Kidney (tissue), 14 donors: ENCODE measurements around the gene STX19. TPM values are rescaled to one million over a fixed set of nuclear protein-coding genes. Genes with fewer than 3 reads are reported as not detected.

Source experiments
- DNase-seq, 5 donors: peaks; one replicate each; pipeline ENCODE4 v3.0.0-alpha.2; 2013 to 2020
- FAIRE-seq: peaks from 2 replicates; lab custom pipeline; 2012; peaks lifted over from hg19 to GRCh38; lab: Jason Lieb, UNC
- H3K27ac ChIP-seq, 2 donors: one replicate each; pipeline ENCODE4 v1.7.0; 2013; ENCODE audit warnings: low read depth in 2 of 2, low read length in 2 of 2, inconsistent platforms in 1 of 2
- H3K27me3 ChIP-seq: one replicate; pipeline ENCODE4 v1.7.1; 2013; ENCODE audit warnings: low read length, inconsistent platforms; ENCODE audit not compliant: control insufficient read depth, insufficient read depth
- H3K36me3 ChIP-seq, 3 donors: one replicate each; pipeline versions ENCODE4 v1.7.0 to v1.7.1; 2013; ENCODE audit warnings: low read length in 3 of 3, control low read depth in 1 of 3, inconsistent platforms in 1 of 3; ENCODE audit not compliant: insufficient read depth in 3 of 3, control insufficient read depth in 2 of 3
- H3K4me1 ChIP-seq, 3 donors: one replicate each; pipeline versions ENCODE4 v1.7.0 to v1.7.1; 2013; ENCODE audit warnings: low read length in 3 of 3, inconsistent platforms in 1 of 3, low read depth in 1 of 3; ENCODE audit not compliant: control insufficient read depth in 2 of 3, insufficient read depth in 2 of 3
- H3K4me3 ChIP-seq, 3 donors: one replicate each; pipeline versions ENCODE4 v1.7.0 to v1.8.1; 2013; ENCODE audit warnings: low read length in 3 of 3, control low read depth in 1 of 3, inconsistent platforms in 1 of 3
- H3K9ac ChIP-seq, 3 donors: one replicate each; pipeline versions ENCODE4 v1.7.0 to v1.7.1; 2013; ENCODE audit warnings: low read length in 3 of 3, control low read depth in 1 of 3, inconsistent platforms in 1 of 3
- H3K9me3 ChIP-seq, 3 donors: one replicate each; pipeline versions ENCODE4 v1.7.0 to v1.7.1; 2013; ENCODE audit warnings: low read length in 3 of 3, control low read depth in 1 of 3, inconsistent platforms in 1 of 3; ENCODE audit not compliant: control insufficient read depth in 2 of 3, insufficient read depth in 1 of 3
- intact Hi-C: fragments of 100-400 bp; cut with DNase I; formaldehyde crosslinking; loops from one replicate; pipeline ENCODE4 v1.11.1; 2022
- polyA plus RNA-seq: library from polyadenylated mRNA; stranded (reverse); fragments of 350-450 nt; fragmentation: Illumina TruSeq; extraction: RNeasy Lipid Tissue Mini Kit (QIAGEN cat#74804); gene quantifications from one replicate; pipeline ENCODE4 v1.2.3, GENCODE V29; 2014; ENCODE audit warnings: low read depth, low replicate concordance; ENCODE audit not compliant: insufficient read depth
- total RNA-seq: library from RNA; stranded (reverse); fragmentation: NEBNext Ultra II Directional; extraction: Animal tissue kit (Norgen Biotek cat#: 25700); gene quantifications from one replicate; pipeline ENCODE4 v1.2.1, GENCODE V29; 2021
- TF ChIP-seq, protein P1 (sequence below): IDR thresholded peaks from 3 replicates; pipeline ENCODE4 v1.5.1; 2012; ENCODE audit warnings: mild to moderate bottlenecking, moderate library complexity, borderline replicate concordance; ENCODE audit not compliant: insufficient read depth; ENCODE audit errors: extremely low read depth
- donor health status: control.
- donor health status: control.
- donor health status: control.
- donor health status: control.
- donor health status: control.
- donor health status: DM: yes; HTN: yes; CAD: no.
- donor health status: Normal renal cell carcinoma (clear cell type).

Gene STX19
- total and polyA plus RNA-seq, 2 donors from 2014 or later, result 0.47 TPM; not detected in 1

DNA sequence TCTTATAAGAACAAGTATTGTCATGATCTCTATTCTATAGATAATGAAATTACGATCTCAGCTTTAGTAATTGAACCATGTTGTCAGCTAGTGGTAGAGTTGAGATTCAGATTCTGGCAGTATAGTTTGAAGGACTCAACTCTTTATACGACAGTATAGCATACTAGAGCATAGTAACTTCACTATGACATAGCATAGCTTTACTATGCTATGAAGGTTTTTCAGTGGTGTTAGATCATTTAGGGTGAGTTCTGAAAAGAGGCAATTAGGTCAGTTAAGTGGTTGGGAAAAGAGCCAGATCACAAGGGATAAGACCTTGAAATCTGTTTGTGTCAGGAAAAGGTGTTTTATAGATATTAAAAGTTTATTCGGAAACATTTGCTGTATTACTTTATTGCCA is 8.1 kb downstream of the STX19 start:
- H3K36me3 ChIP-seq, result no peaks in the 10 kb centered on the region
- no peak for DNase-seq
- no peak for FAIRE-seq
- intact Hi-C loops, result no loop called here
- H3K27ac ChIP-seq, result no peak overlapping the region
- TF ChIP-seq, protein P1, sequence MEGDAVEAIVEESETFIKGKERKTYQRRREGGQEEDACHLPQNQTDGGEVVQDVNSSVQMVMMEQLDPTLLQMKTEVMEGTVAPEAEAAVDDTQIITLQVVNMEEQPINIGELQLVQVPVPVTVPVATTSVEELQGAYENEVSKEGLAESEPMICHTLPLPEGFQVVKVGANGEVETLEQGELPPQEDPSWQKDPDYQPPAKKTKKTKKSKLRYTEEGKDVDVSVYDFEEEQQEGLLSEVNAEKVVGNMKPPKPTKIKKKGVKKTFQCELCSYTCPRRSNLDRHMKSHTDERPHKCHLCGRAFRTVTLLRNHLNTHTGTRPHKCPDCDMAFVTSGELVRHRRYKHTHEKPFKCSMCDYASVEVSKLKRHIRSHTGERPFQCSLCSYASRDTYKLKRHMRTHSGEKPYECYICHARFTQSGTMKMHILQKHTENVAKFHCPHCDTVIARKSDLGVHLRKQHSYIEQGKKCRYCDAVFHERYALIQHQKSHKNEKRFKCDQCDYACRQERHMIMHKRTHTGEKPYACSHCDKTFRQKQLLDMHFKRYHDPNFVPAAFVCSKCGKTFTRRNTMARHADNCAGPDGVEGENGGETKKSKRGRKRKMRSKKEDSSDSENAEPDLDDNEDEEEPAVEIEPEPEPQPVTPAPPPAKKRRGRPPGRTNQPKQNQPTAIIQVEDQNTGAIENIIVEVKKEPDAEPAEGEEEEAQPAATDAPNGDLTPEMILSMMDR, result no peak
- H3K9ac ChIP-seq, result no peak overlapping the region
- H3K27me3 ChIP-seq, result no peaks in the 10 kb centered on the region
- H3K4me1 ChIP-seq, result no peaks in the 10 kb centered on the region
- no peak overlapping the region for H3K4me3 ChIP-seq
- no peaks in the 10 kb centered on the region for H3K9me3 ChIP-seq

DNA sequence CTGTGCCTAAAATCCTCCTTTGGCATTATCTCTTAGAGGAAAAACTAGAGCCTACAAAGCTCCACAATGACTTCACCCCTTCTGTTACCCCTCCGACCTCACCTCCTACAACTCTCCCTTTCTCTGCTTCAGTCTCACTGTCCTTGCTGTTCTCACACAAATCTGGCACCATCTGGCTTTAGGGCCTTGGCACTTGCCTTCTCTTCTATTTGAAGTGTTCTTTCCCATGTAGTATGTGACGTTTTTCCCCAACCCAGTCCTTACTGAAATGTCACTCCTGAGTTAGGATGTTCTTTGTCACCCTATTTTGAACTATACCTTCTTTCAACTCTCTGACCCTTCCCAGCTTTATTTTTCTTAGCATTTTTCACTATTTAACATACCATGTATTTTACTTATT is 8.7 kb downstream of the STX19 start:
- no peak overlapping the region for H3K27ac ChIP-seq
- no peaks in the 10 kb centered on the region for H3K27me3 ChIP-seq
- H3K4me1 ChIP-seq, result no peaks in the 10 kb centered on the region
- no peaks in the 10 kb centered on the region for H3K36me3 ChIP-seq
- DNase-seq (no peak), FAIRE-seq (no peak)
- TF ChIP-seq, protein P1, result no peak
- no peak overlapping the region for H3K9ac ChIP-seq
- no peak overlapping the region for H3K4me3 ChIP-seq
- no peaks in the 10 kb centered on the region for H3K9me3 ChIP-seq
- intact Hi-C loops, result no loop called here

DNA sequence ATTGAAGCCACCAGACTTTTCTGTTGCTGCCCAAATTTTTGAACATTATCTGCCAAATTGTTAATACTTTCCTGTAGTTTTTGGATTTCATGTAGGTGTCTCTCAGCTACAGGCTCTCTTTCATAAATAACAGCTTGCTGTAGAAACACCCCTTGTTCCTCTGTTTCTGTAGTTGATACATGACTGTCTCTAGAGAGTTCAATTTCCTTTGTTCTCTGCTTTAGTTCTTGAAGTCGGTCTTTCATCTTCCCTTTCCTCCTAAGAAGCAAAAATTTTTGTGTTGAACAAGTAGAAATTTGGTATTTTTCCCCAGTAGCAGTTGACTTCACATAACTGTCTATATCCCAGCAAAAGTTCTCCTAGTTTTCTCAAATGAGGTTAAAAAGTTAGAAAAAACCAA is 13.4 kb downstream of the STX19 start:
- no peak for FAIRE-seq
- intact Hi-C loops, result no loop called here
- TF ChIP-seq, protein P1, result no peak

DNA sequence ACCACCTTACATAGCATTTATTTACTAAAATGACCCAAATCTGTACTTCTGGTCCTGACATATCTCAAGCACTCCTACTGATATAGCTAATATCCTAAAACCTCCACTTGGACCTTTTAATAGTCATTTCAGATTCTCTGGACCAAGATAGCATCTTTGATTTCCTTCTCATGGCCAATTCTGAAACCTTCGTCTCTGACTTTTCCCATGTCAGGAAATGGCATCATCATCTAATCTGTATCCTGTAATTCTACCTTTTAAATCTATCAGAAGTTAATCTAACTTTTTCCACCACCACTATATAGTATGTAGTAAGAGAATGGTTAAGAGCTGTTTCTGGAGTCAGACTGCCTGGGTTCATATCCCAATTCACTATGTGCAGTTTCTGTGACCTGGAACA is 16.2 kb downstream of the STX19 start:
- H3K27ac ChIP-seq, result no peak overlapping the region
- TF ChIP-seq, protein P1, result no peak
- H3K9me3 ChIP-seq, result no peaks in the 10 kb centered on the region
- H3K9ac ChIP-seq, result no peak overlapping the region
- no peaks in the 10 kb centered on the region for H3K27me3 ChIP-seq
- FAIRE-seq, result no peak
- no peaks in the 10 kb centered on the region for H3K4me1 ChIP-seq
- no peak for DNase-seq
- intact Hi-C loops, result no loop called here
- H3K4me3 ChIP-seq, result no peak overlapping the region
- H3K36me3 ChIP-seq, result no peaks in the 10 kb centered on the region

More for the DNA sequence above, 13.4 kb downstream of the STX19 start:
- Histone ChIP-seq H3K36me3 (no peaks in the 10 kb centered on the region), H3K9ac (no peak overlapping the region), H3K4me3 (no peak overlapping the region), H3K4me1 (no peaks in the 10 kb centered on the region), H3K27me3 (no peaks in the 10 kb centered on the region), H3K9me3 (no peaks in the 10 kb centered on the region), H3K27ac (no peak overlapping the region)
- no peak for DNase-seq
